ENCODE measurements around the gene LPAR1.

Gene LPAR1

DNA sequence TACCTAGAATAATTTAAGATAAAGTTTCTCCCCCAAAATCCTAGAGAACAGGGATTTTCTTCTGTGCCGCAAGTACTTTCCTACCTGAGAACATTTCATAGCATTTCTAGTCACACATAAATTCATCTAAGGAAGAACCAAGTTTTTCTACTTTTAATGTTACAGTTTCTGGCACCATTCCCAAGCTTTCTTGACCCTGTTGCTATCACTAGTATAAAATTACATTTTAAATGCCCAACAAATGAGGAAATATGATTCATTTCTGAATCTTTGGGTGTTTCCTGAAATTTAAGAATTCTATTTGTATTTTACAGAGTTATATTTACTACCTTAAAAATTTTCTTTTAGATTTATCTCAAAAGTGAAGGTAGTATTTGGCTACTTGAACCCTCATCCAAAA lies 137.8 kb downstream of the LPAR1 start:
- no peak overlapping the region for H3K9ac ChIP-seq (ENCODE audit: low read length)
- no peak overlapping the region for H3K27ac ChIP-seq (ENCODE audit: low read length)
- TF ChIP-seq CTCF (IDR thresholded peaks at IDR 0.05; ENCODE audit: low read depth, low read length) (no peak), EZH2phosphoT487 (IDR thresholded peaks at IDR 0.05; ENCODE audit: low read depth) (no peak)
- no peaks in the 10 kb centered on the region for H3K4me1 ChIP-seq (ENCODE audit: low read length)
- H3K4me2 ChIP-seq (ENCODE audit: low read length), result no peak overlapping the region
- no peaks in the 10 kb centered on the region for H4K20me1 ChIP-seq (ENCODE audit: insufficient read depth, low read length)
- H2AFZ ChIP-seq (ENCODE audit: low read depth, low read length), result no peak overlapping the region
- no peaks in the 10 kb centered on the region for H3K27me3 ChIP-seq (ENCODE audit: low read depth, low read length)
- no peak overlapping the region for H3K4me3 ChIP-seq (ENCODE audit: low read length)
- peaks cover 7% of the 10 kb centered on the region; the same call in 1 of the 2 replicates for H3K9me3 ChIP-seq (ENCODE audit: insufficient read depth, low read length)
- no peaks in the 10 kb centered on the region for H3K79me2 ChIP-seq (ENCODE audit: low read length)
- H3K36me3 ChIP-seq (replicated peaks; ENCODE audit: low read depth, low read length), result no peaks in the 10 kb centered on the region

GRCh38 chr9:110898866-110899265 lies 139.4 kb downstream of the LPAR1 start:
- Histone ChIP-seq H3K4me1 (ENCODE audit: low read length) (no peaks in the 10 kb centered on the region), H3K36me3 (replicated peaks; ENCODE audit: low read depth, low read length) (no peaks in the 10 kb centered on the region), H4K20me1 (ENCODE audit: insufficient read depth, low read length) (no peaks in the 10 kb centered on the region), H3K27me3 (ENCODE audit: low read depth, low read length) (no peaks in the 10 kb centered on the region), H3K4me3 (ENCODE audit: low read length) (no peak overlapping the region), H3K4me2 (ENCODE audit: low read length) (no peak overlapping the region), H3K27ac (ENCODE audit: low read length) (no peak overlapping the region), H3K9ac (ENCODE audit: low read length) (no peak overlapping the region), H3K9me3 (ENCODE audit: insufficient read depth, low read length) (peaks cover 7% of the 10 kb centered on the region; the same call in 1 of the 2 replicates), H2AFZ (ENCODE audit: low read depth, low read length) (no peak overlapping the region), H3K79me2 (ENCODE audit: low read length) (no peaks in the 10 kb centered on the region)
- TF ChIP-seq EZH2phosphoT487 (IDR thresholded peaks at IDR 0.05; ENCODE audit: low read depth) (no peak), CTCF (IDR thresholded peaks at IDR 0.05; ENCODE audit: low read depth, low read length) (no peak)

DNA sequence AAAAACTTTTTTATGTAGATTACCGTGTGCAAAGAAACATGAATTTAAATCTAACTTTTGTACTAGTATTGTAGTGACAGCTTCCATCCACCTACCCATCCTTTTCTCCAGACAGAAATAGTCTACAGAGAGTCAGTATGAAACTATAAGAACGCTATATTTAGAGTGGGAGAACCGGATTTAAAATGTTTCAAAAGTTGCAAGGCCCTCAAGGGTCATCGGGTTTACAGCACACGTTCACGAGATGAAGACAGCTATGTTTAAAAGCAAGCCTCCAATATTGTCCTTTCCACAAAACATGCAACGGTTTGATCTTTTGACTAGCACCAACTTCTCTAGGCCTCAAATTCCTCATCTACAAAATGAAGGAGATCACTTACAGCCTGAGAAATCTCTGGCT lies 139.9 kb downstream of the LPAR1 start:
- Histone ChIP-seq H3K27ac (ENCODE audit: low read length) (no peak overlapping the region), H2AFZ (ENCODE audit: low read depth, low read length) (no peak overlapping the region)
- TF ChIP-seq CTCF (IDR thresholded peaks at IDR 0.05; ENCODE audit: low read depth, low read length) (no peak), EZH2phosphoT487 (IDR thresholded peaks at IDR 0.05; ENCODE audit: low read depth) (no peak)

GRCh38 chr9:110897943-110898342 lies 140.3 kb downstream of the LPAR1 start:
- Histone ChIP-seq H3K79me2 (ENCODE audit: low read length) (no peaks in the 10 kb centered on the region), H3K27ac (ENCODE audit: low read length) (no peak overlapping the region), H3K27me3 (ENCODE audit: low read depth, low read length) (no peaks in the 10 kb centered on the region), H4K20me1 (ENCODE audit: insufficient read depth, low read length) (no peaks in the 10 kb centered on the region), H3K9me3 (ENCODE audit: insufficient read depth, low read length) (peaks cover 5% of the 10 kb centered on the region; the same call in 1 of the 2 replicates), H3K4me3 (ENCODE audit: low read length) (no peak overlapping the region), H3K4me2 (ENCODE audit: low read length) (no peak overlapping the region), H3K36me3 (replicated peaks; ENCODE audit: low read depth, low read length) (no peaks in the 10 kb centered on the region), H3K4me1 (ENCODE audit: low read length) (no peaks in the 10 kb centered on the region), H2AFZ (ENCODE audit: low read depth, low read length) (no peak overlapping the region), H3K9ac (ENCODE audit: low read length) (no peak overlapping the region)
- TF ChIP-seq EZH2phosphoT487 (IDR thresholded peaks at IDR 0.05; ENCODE audit: low read depth) (no peak), CTCF (IDR thresholded peaks at IDR 0.05; ENCODE audit: low read depth, low read length) (no peak)

More for the DNA sequence above, 139.9 kb downstream of the LPAR1 start:
- Histone ChIP-seq H4K20me1 (ENCODE audit: insufficient read depth, low read length) (no peaks in the 10 kb centered on the region), H3K4me1 (ENCODE audit: low read length) (no peaks in the 10 kb centered on the region), H3K4me2 (ENCODE audit: low read length) (no peak overlapping the region), H3K9ac (ENCODE audit: low read length) (no peak overlapping the region), H3K27me3 (ENCODE audit: low read depth, low read length) (no peaks in the 10 kb centered on the region), H3K4me3 (ENCODE audit: low read length) (no peak overlapping the region), H3K36me3 (replicated peaks; ENCODE audit: low read depth, low read length) (no peaks in the 10 kb centered on the region), H3K9me3 (ENCODE audit: insufficient read depth, low read length) (peaks cover 7% of the 10 kb centered on the region; the same call in 1 of the 2 replicates), H3K79me2 (ENCODE audit: low read length) (no peaks in the 10 kb centered on the region)
